Omental fat pad (tissue), 4 donors: ENCODE results near the gene OLFML2A. TPM values are rescaled to one million over a fixed set of nuclear protein-coding genes. Genes with fewer than 3 reads are reported as not detected.

Experiments
- ATAC-seq: fragments of 150-250 bp; one replicate; pipeline ENCODE4 v1.9.1; 2016; ENCODE audit warnings: mild to moderate bottlenecking, moderate library complexity; ENCODE audit not compliant: low FRiP score
- DNase-seq: peaks from one replicate; pipeline ENCODE4 v3.0.0-alpha.2; 2019; ENCODE audit warnings: low spot score
- CTCF ChIP-seq, 3 donors: fragments of 450-650 bp; IDR thresholded peaks; one replicate each; pipeline ENCODE4 v1.5.1; 2016 to 2017; ENCODE audit warnings: antibody characterized with exemption in 3 of 3, mild to moderate bottlenecking in 3 of 3, moderate library complexity in 2 of 3
- total RNA-seq, 4 donors: library from RNA; depleted of rRNA; stranded (reverse); fragments of >200 nt; gene quantifications; one replicate each; pipeline ENCODE4 v1.1.0, GENCODE V29; 2016

The OLFML2A gene
- total RNA-seq, 4 donors from 2014 or later: 6.0 to 62.6 (median 10.8) TPM

GRCh38 chr9:124855566-124855943, 78.6 kb downstream of the OLFML2A start:
- ATAC-seq: no peak
- no peak for TF ChIP-seq CTCF (IDR thresholded peaks at IDR 0.05)
- DNase-seq: no peak

GRCh38 chr9:124855944-124856765, 79.2 kb downstream of the OLFML2A start:
- DNase-seq (no peak), ATAC-seq (no peak)
- no peak for TF ChIP-seq CTCF (IDR thresholded peaks at IDR 0.05)

DNA sequence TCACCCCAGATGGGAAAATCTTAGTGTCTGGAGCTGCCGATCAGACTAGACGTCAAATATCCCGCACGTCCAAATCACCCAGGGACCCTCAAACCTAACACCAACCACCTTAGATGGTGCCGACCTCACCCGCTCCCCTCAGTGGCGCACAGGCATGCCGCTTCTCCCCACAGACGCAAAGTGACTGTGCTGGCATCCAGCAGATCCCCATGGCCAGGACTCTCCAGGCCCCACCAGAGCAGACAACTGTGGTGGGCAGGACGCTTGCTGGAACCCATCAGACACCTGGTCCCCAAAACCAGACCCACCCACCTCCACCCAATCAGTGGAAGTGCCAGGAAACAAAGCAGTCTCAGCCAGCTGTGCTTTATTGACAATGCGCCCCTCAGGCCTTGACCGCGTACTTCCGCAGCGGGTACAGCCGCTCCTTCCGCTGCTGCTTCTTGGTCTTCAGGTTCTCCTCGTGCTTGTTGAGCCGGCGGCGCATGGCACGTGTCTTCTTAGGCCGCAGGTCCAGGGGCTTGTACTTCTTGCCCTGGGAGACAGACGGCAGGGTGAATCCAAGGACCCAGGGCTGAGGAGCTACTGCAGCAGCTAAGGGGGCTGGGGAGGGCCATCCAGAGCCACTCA, 80.7 kb downstream of the OLFML2A start:
- ATAC-seq (no peak), DNase-seq (no peak)
- no peak for TF ChIP-seq CTCF (IDR thresholded peaks at IDR 0.05)

- no peak for TF ChIP-seq CTCF (IDR thresholded peaks at IDR 0.05)
- DNase-seq: no peak
- ATAC-seq: no peak
Observed at GRCh38 chr9:124858330-124859046, 81.6 kb downstream of the OLFML2A start.

DNA sequence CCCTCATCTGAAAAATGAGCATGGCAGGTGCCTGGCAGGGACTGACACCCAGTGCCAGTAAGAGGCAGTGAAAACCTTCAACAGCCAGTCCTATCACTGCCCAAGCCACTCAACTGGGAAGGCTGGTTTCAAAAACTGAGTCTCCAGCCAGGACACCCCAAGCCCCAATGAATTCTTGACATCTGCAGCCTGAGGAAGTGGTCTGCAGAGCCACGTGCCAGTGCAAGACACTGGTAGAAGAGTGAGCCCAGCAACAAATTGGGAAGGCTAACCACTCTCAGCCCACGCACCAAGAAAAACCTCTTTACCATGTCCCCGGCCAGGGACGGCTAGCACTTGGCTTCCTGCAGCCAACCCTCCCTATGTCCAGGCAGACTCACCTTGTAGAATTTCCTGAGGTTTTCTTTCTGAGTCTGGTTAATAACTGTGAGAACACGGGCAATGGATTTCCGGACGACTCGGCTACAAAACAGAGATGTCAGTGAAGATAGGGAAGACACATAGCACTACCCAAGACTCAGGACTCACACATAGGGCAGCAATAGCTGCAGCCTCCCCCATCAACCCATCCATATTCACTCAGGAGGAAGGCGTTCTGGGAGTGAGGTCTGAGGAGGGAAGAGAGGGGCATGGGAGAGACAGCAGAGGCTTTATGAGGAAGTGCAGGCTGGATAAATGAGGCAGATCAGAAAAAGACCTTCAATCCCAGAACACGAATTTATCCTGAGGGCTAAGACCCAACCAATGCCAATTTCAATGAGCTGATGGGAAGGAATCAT, 83.1 kb downstream of the OLFML2A start:
- TF ChIP-seq CTCF (IDR thresholded peaks at IDR 0.05): no peak
- ATAC-seq (no peak), DNase-seq (no peak)

- DNase-seq: no peak
- no peak for ATAC-seq
- TF ChIP-seq CTCF (IDR thresholded peaks at IDR 0.05): no peak
Observed at GRCh38 chr9:124860582-124861341, 83.8 kb downstream of the OLFML2A start.
